GM12878 (cell line): Measurements from ENCODE around the gene FAM193A. TPM values are rescaled to one million over a fixed set of nuclear protein-coding genes. Genes with fewer than 3 reads are reported as not detected.

Source experiments
- ATAC-seq: fragments of 200-7000 bp; cut with Tn5 transposase; 3 replicates; pipeline ENCODE4 v1.9.1; 2020; ENCODE audit warnings: mild to moderate bottlenecking, moderate library complexity
- BruUV-seq: library from RNA; stranded (reverse); fragments of 400-500 nt; replicated peaks from 2 replicates; lab custom pipeline; 2021; lab: Mats Ljungman, UMichigan
- CTCF ChIA-PET: fragments of 300-600 bp; sonication (Branson Sonifier 250); formaldehyde crosslinking; extraction: SDS; loops from one replicate; lab custom pipeline; 2021; ENCODE audit warnings: inconsistent platforms; lab: Yijun Ruan, JAX
- POLR2A ChIA-PET: fragments of 350-600 bp; formaldehyde crosslinking; extraction: SDS; loops from one replicate; lab custom pipeline; 2021; ENCODE audit warnings: inconsistent platforms; lab: Charles Lee
- RAD21 ChIA-PET: fragments of 300-600 bp; sonication (Branson Sonifier 250); formaldehyde crosslinking; loops from one replicate; lab custom pipeline; 2023; ENCODE audit warnings: antibody characterized with exemption; ENCODE audit not compliant: unreplicated experiment; lab: Charles Lee
- SMC1A ChIA-PET: fragments of 300-600 bp; sonication (Branson Sonifier 250); formaldehyde crosslinking; loops from one replicate; lab custom pipeline; 2023; ENCODE audit not compliant: unreplicated experiment, uncharacterized antibody; lab: Charles Lee
- DNase-seq: peaks from one replicate; pipeline ENCODE4 v3.0.0-alpha.2; 2011; ENCODE audit warnings: low read depth, low spot score
- FAIRE-seq: peaks from 3 replicates; lab custom pipeline; 2011; peaks lifted over from hg19 to GRCh38; lab: Jason Lieb, UNC
- H2AFZ ChIP-seq: 2 replicates; pipeline ENCODE4 v1.6.0; 2011; ENCODE audit warnings: low read depth, low read length, control low read depth; ENCODE audit not compliant: control insufficient read depth
- H3K27ac ChIP-seq: 2 replicates; pipeline ENCODE4 v1.5.1; 2011; ENCODE audit warnings: control low read depth; ENCODE audit not compliant: control insufficient read depth, insufficient read depth
- H3K27me3 ChIP-seq, 2 experiments: replicated peaks in 1 of 2; 2 replicates each; pipeline versions ENCODE4 v1.6.0 to v1.6.1; 2011; ENCODE audit warnings: low read length in 1 of 2; ENCODE audit not compliant: control insufficient read depth in 2 of 2, insufficient read depth in 2 of 2
- H3K36me3 ChIP-seq, 2 experiments: 2 replicates each; pipeline ENCODE4 v1.5.1; 2011; ENCODE audit warnings: low read length in 1 of 2; ENCODE audit not compliant: control insufficient read depth in 2 of 2, insufficient read depth in 2 of 2
- H3K4me1 ChIP-seq: 2 replicates; pipeline ENCODE4 v1.6.1; 2011; ENCODE audit warnings: mild to moderate bottlenecking, low read length, moderate library complexity, mixed read lengths; ENCODE audit not compliant: control insufficient read depth, insufficient read depth
- H3K4me2 ChIP-seq: 2 replicates; pipeline ENCODE4 v1.6.0; 2011; ENCODE audit warnings: control low read depth; ENCODE audit not compliant: control insufficient read depth, insufficient read depth
- H3K4me3 ChIP-seq: fragments of 200-600 bp; sonication (generic); 2 replicates; pipeline ENCODE4 v1.5.1; 2016
- H3K79me2 ChIP-seq: 2 replicates; pipeline ENCODE4 v1.6.0; 2011; ENCODE audit warnings: low read length; ENCODE audit not compliant: control insufficient read depth, insufficient read depth
- H3K9ac ChIP-seq: 2 replicates; pipeline ENCODE4 v1.8.0; 2011; ENCODE audit warnings: low read length, control low read depth, mixed read lengths; ENCODE audit not compliant: control insufficient read depth, insufficient read depth
- H3K9me3 ChIP-seq: replicated peaks from 3 replicates; pipeline ENCODE4 v1.5.1; 2011; ENCODE audit warnings: mild to moderate bottlenecking, low read length; ENCODE audit not compliant: control insufficient read depth, insufficient read depth
- H4K20me1 ChIP-seq: 2 replicates; pipeline ENCODE4 v1.6.0; 2011; ENCODE audit not compliant: control insufficient read depth, insufficient read depth
- ETV6 ChIP-seq, 2 experiments: fragments of 450-650 bp in 1 of 2; IDR thresholded peaks in 1 of 2; conservative IDR thresholded peaks in 1 of 2; 2 replicates each; pipeline ENCODE4 v1.6.1; 2014; ENCODE audit warnings: antibody characterized with exemption in 1 of 2, borderline replicate concordance in 1 of 2, low read depth in 1 of 2, mild to moderate bottlenecking in 1 of 2, moderate library complexity in 1 of 2
- HCFC1 ChIP-seq: fragments of 150-350 bp; IDR thresholded peaks from 2 replicates; pipeline ENCODE4 v1.6.1; 2014; ENCODE audit warnings: low read length
- IKZF1 ChIP-seq: fragments of 450-650 bp; conservative IDR thresholded peaks from 2 replicates; pipeline ENCODE4 v1.6.1; 2017; ENCODE audit warnings: antibody characterized with exemption, mild to moderate bottlenecking
- IRF4 ChIP-seq: IDR thresholded peaks from 2 replicates; pipeline ENCODE4 v1.6.1; 2011; ENCODE audit warnings: low read depth, low read length
- JUND ChIP-seq: IDR thresholded peaks from 2 replicates; pipeline ENCODE4 v1.6.1; 2012; ENCODE audit warnings: low read depth, mild to moderate bottlenecking, low read length, improper control_type of control experiment, moderate library complexity
- MEF2B ChIP-seq: fragments of 450-650 bp; IDR thresholded peaks from 2 replicates; pipeline ENCODE4 v1.6.1; 2018; ENCODE audit warnings: mild to moderate bottlenecking, moderate library complexity; ENCODE audit not compliant: partially characterized antibody, poor library complexity, severe bottlenecking
- NBN ChIP-seq: fragments of 450-650 bp; IDR thresholded peaks from 2 replicates; pipeline ENCODE4 v1.6.1; 2016
- NR2F1 ChIP-seq: fragments of 450-650 bp; conservative IDR thresholded peaks from 2 replicates; pipeline ENCODE4 v1.6.1; 2017; ENCODE audit warnings: mild to moderate bottlenecking
- PAX5 ChIP-seq: IDR thresholded peaks from 2 replicates; pipeline ENCODE4 v1.6.1; 2011; ENCODE audit warnings: low read depth, low read length, borderline replicate concordance
- SMAD5 ChIP-seq: IDR thresholded peaks from 2 replicates; pipeline ENCODE4 v1.6.1; 2016; ENCODE audit warnings: antibody characterized with exemption, low read depth
- WGBS: methylation state at CpG from one replicate; pipeline ENCODE4 v1.1.6; 2016; ENCODE audit warnings: low lambda C conversion rate; ENCODE audit not compliant: insufficient replicate concordance, insufficient coverage; ENCODE audit errors: missing lambda C conversion rate; 5-methylcytosine and 5-hydroxymethylcytosine counted together
- in situ Hi-C: fragments of 300-500 bp; cut with MboI; formaldehyde crosslinking; loops from 9 replicates; pipeline ENCODE4 v1.14.3; 2018; ENCODE audit warnings: mixed read lengths
- intact Hi-C: fragments of 100-400 bp; cut with micrococcal nuclease; formaldehyde crosslinking; loops from one replicate; pipeline ENCODE4 v1.14.2; 2022; ENCODE audit not compliant: unreplicated experiment
- polyA plus RNA-seq, 11 experiments: library from polyadenylated mRNA; depleted of rRNA in 4 of 11; unstranded in 6 of 11; stranded (reverse) in 5 of 11; fragments of >200 nt; fragmentation: Nextera tagmentation in 4 of 11; fragmentation: Illumina TruSeq in 1 of 11; extraction: Ambion mirVana in 4 of 11; extraction: Trizol in 1 of 11; gene quantifications; 1 replicate in 1 of 11; 2 replicates in 10 of 11; pipeline versions ENCODE4 v1.2.1 to v1.2.3, GENCODE V29; 2011 to 2016; ENCODE audit warnings: inconsistent platforms in 2 of 11, missing spikeins in 2 of 11, low read depth in 1 of 11
- total RNA-seq, 4 experiments: library from RNA; depleted of rRNA in 3 of 4; stranded (reverse); fragments of >200 nt in 3 of 4; fragmentation: Illumina TruSeq in 1 of 4; extraction: Trizol in 1 of 4; gene quantifications; 2 replicates each; pipeline versions ENCODE4 v1.2.1 to v1.2.3, GENCODE V29; 2013 to 2021
- TF ChIP-seq, protein P1 (sequence below): fragments of 450-650 bp; IDR thresholded peaks from 2 replicates; pipeline ENCODE4 v1.6.1; 2017; ENCODE audit warnings: low read depth, mild to moderate bottlenecking, moderate library complexity
- TF ChIP-seq, protein P2 (sequence below): IDR thresholded peaks from 2 replicates; pipeline ENCODE4 v1.6.1; 2012; ENCODE audit warnings: low read depth, low read length, improper control_type of control experiment

Gene FAM193A
- total and polyA plus RNA-seq, 10 of the 15 experiments (the other 5 are each of a cell fraction or from before 2014, with no cell fraction given): 0.52 to 23.3 (median 7.4) TPM

DNA sequence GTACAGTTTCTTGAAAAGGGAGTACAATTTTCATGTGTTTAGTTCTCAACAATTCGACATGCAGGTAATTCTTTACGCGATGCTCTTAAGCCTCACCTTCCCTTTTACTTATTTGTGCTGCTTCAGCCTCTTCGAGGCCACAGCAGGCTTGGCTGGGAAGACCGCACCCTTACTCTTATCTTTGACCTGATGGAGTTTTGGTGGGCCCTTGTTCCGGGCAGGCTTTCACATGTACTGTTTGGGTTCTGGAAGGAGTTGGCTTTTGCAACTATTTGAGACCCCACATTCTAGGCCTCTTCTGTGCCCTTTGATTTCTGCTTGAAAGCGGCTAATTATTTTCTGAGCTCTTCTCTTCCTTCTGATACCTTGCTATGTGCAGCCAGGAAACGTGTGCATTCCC lies 60.2 kb downstream of the FAM193A start:
- Histone ChIP-seq H3K36me3 (peaks cover 8 to 9% of the 10 kb centered on the region in 2 experiments; a peak in 3 of 4 replicates), H3K27me3 (no peaks in the 10 kb centered on the region), H4K20me1 (no peaks in the 10 kb centered on the region), H3K4me2 (no peak overlapping the region), H3K4me3 (no peak overlapping the region), H3K4me1 (peaks cover 50% of the 10 kb centered on the region), H3K9ac (no peak overlapping the region), H2AFZ (no peak overlapping the region), H3K9me3 (no peaks in the 10 kb centered on the region), H3K79me2 (peaks cover 81% of the 10 kb centered on the region), H3K27ac (no peak overlapping the region)
- WGBS: over 99% methylated on average over 8 of the region's 8 CpGs
- ATAC-seq (no peak), DNase-seq (no peak), FAIRE-seq (no peak)
- ChIA-PET CTCF (no interaction called here), SMC1A (interaction anchor here (1.0 to 4.3 kb wide), 6 partner anchors 9 to 112 kb away, joined by 3 to 17 read pairs (median 3); no protein-coding TSS in a partner anchor), RAD21 (interaction anchor here (1.1 to 1.4 kb wide), 2 partner anchors 37 to 60 kb away, joined by 3 to 4 read pairs; partner anchors contain the start of gene FAM193A), POLR2A (interaction anchor here (0.6 to 1.4 kb wide), 4 partner anchors 11 to 124 kb away, joined by 3 to 9 read pairs (median 4); partner anchors contain the start of gene FAM193A)
- in situ Hi-C loops (no loop called here), intact Hi-C loops (no loop called here)
- BruUV-seq: no TSS peak
- no peak for TF ChIP-seq PAX5

DNA sequence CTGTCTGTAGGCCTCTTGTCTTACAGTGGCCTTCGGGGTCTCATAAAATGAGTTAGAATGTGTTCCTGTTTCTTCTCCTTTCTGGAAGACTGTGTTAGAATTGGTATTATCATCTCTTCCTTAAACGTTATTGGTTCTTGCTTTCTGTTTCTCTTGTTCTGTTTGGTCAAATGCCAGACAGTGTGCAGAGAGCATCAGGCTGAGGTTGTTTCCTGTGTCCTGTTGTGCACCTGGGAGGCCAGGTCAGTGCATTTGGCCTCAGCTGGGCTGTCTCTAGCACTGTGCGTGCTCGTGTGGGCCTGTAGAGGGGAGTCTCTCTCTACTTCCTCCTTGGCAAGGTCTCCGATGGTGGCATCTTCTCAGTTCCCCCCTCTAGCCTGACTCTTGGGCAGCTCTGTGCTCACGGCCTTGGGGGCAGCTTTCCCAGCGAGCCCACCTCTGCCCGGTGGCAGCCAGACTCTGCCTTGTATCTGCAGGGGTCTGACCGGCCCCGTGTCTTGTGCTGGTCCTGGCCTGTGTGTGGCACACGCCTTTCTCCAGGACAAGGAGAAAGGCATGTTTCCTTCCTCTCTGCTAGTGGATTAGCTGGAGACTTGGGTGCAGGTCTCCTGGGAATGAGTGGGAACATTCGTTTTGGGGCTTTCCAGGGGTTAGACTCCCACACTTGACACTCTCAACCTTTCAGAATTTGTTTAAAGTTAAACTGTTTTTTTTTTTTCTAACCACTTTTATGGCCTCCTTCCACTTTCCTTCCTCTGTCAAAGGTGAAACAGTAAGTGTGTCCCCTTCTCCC lies 62.3 kb downstream of the FAM193A start:
- POLR2A ChIA-PET: interaction anchor here (0.6 to 0.8 kb wide), 4 partner anchors 61 to 358 kb away, joined by 3 to 6 read pairs (median 4); no protein-coding TSS in a partner anchor
- Histone ChIP-seq H3K9ac (0 out of 2 replicates have a peak overlapping the region, but pooled peaks have one; percentile 25), H3K27ac (peak overlapping the region; percentile 79), H3K79me2 (peaks cover 68% of the 10 kb centered on the region), H3K27me3 (no peaks in the 10 kb centered on the region), H3K36me3 (peaks cover 12% of the 10 kb centered on the region in 2 experiments; a peak in 3 of 4 replicates), H3K4me2 (peak overlapping the region; percentile 78), H2AFZ (no peak overlapping the region), H4K20me1 (no peaks in the 10 kb centered on the region), H3K4me1 (peaks cover 49% of the 10 kb centered on the region), H3K9me3 (no peaks in the 10 kb centered on the region), H3K4me3 (peak overlapping the region; percentile 39)
- DNase-seq (peak; percentile 66), ATAC-seq (peak; percentile 96), FAIRE-seq (peak; percentile 75)
- intact Hi-C loops (no loop called here), in situ Hi-C loops (no loop called here)
- CTCF ChIA-PET: interaction anchor here (0.6 to 1.5 kb wide), 16 partner anchors 17 to 378 kb away, joined by 3 to 7 read pairs (median 4); no protein-coding TSS in a partner anchor
- SMC1A ChIA-PET: interaction anchor here (0.5 to 4.3 kb wide), 10 partner anchors 11 to 141 kb away, joined by 3 to 17 read pairs (median 4); partner anchors contain the start of gene RNF4
- RAD21 ChIA-PET: interaction anchor here (0.7 to 2.9 kb wide), 11 partner anchors 24 to 439 kb away, joined by 3 to 15 read pairs (median 4); partner anchors contain the start of genes GRK4 and NOP14
- BruUV-seq: no TSS peak
- WGBS: under 1% methylated on average over 12 of the region's 12 CpGs
- TF ChIP-seq, protein P1, sequence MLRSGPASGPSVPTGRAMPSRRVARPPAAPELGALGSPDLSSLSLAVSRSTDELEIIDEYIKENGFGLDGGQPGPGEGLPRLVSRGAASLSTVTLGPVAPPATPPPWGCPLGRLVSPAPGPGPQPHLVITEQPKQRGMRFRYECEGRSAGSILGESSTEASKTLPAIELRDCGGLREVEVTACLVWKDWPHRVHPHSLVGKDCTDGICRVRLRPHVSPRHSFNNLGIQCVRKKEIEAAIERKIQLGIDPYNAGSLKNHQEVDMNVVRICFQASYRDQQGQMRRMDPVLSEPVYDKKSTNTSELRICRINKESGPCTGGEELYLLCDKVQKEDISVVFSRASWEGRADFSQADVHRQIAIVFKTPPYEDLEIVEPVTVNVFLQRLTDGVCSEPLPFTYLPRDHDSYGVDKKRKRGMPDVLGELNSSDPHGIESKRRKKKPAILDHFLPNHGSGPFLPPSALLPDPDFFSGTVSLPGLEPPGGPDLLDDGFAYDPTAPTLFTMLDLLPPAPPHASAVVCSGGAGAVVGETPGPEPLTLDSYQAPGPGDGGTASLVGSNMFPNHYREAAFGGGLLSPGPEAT: peak; percentile 79
- TF ChIP-seq, protein P2, sequence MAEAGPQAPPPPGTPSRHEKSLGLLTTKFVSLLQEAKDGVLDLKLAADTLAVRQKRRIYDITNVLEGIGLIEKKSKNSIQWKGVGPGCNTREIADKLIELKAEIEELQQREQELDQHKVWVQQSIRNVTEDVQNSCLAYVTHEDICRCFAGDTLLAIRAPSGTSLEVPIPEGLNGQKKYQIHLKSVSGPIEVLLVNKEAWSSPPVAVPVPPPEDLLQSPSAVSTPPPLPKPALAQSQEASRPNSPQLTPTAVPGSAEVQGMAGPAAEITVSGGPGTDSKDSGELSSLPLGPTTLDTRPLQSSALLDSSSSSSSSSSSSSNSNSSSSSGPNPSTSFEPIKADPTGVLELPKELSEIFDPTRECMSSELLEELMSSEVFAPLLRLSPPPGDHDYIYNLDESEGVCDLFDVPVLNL: no peak
- TF ChIP-seq NR2F1: peak; percentile 80
- TF ChIP-seq SMAD5: no peak
- TF ChIP-seq MEF2B: peak; percentile 97
- TF ChIP-seq IRF4: 0 out of 2 replicates have a peak, but pooled peaks have one; percentile 27
- peak; percentile 88 for TF ChIP-seq IKZF1
- no peak for TF ChIP-seq JUND
- TF ChIP-seq HCFC1: no peak
- TF ChIP-seq NBN: 0 out of 2 replicates have a peak, but pooled peaks have one; percentile 48
- TF ChIP-seq ETV6 (conservative IDR thresholded peaks at IDR 0.05 in 1 of 2, IDR thresholded peaks at IDR 0.05 in 1 of 2; ENCODE audit: borderline replicate concordance in 1 of 2, low read depth in 1 of 2): no peak; a peak in 1 of 4 replicates
